HG02981 (cell line): ENCODE measurements around the gene UBE2H.
A peak's percentile ranks its signal among the peaks of the same experiment; 100 is the strongest.
"Not testable (repeated sequence)": the region's sequence is repeated elsewhere in the genome, so short reads cannot be mapped to it uniquely, and the experiment has no call there.

Experiments used
- ATAC-seq: cut with Tn5 transposase; IDR thresholded peaks from one replicate; pipeline ENCODE4 v1.9.1; 2021; ENCODE audit warnings: mild to moderate bottlenecking, moderate library complexity; ENCODE audit not compliant: unreplicated experiment

The UBE2H gene

GRCh38 chr7:129911790-129912189 lies 41.0 kb downstream of the UBE2H start:
- no peak for ATAC-seq

- no peak for ATAC-seq
Measured at GRCh38 chr7:129909669-129910068, 43.1 kb downstream of the UBE2H start.

- no peak for ATAC-seq
Measured at GRCh38 chr7:129908181-129908580, 44.6 kb downstream of the UBE2H start.

- ATAC-seq, result no peak
Measured at GRCh38 chr7:129907122-129907736, 45.5 kb downstream of the UBE2H start.

- ATAC-seq, result no peak
Measured at GRCh38 chr7:129906700-129907099, 46.1 kb downstream of the UBE2H start.

- ATAC-seq, result peak; percentile 59
Measured at GRCh38 chr7:129903935-129904334, 48.8 kb downstream of the UBE2H start.

GRCh38 chr7:129902788-129903422 lies 49.9 kb downstream of the UBE2H start:
- ATAC-seq, result no peak

- no peak for ATAC-seq
Measured at GRCh38 chr7:129898502-129899160, 54.1 kb downstream of the UBE2H start.

- no peak for ATAC-seq
Measured at GRCh38 chr7:129898007-129898406, 54.8 kb downstream of the UBE2H start.

GRCh38 chr7:129896568-129897382 lies 56.0 kb downstream of the UBE2H start:
- no peak for ATAC-seq

- not testable (repeated sequence) for ATAC-seq
Measured at GRCh38 chr7:129894184-129894583, 58.6 kb downstream of the UBE2H start.

GRCh38 chr7:129890090-129890489 lies 62.7 kb downstream of the UBE2H start:
- no peak for ATAC-seq

GRCh38 chr7:129889133-129889844 lies 63.5 kb downstream of the UBE2H start:
- no peak for ATAC-seq

- no peak for ATAC-seq
Measured at GRCh38 chr7:129887865-129888264, 64.9 kb downstream of the UBE2H start.

- no peak for ATAC-seq
Measured at GRCh38 chr7:129886818-129887186, 66.0 kb downstream of the UBE2H start.

GRCh38 chr7:129886167-129886817 lies 66.5 kb downstream of the UBE2H start:
- ATAC-seq, result no peak

GRCh38 chr7:129884495-129884894 lies 68.3 kb downstream of the UBE2H start:
- no peak for ATAC-seq

GRCh38 chr7:129883151-129883550 lies 69.6 kb downstream of the UBE2H start:
- no peak for ATAC-seq

- no peak for ATAC-seq
Measured at GRCh38 chr7:129882531-129882930, 70.2 kb downstream of the UBE2H start.

- ATAC-seq, result no peak
Measured at GRCh38 chr7:129877146-129877792, 75.5 kb downstream of the UBE2H start.
